ENCODE results near the gene HSP90AB1. TPM values are rescaled to one million over a fixed set of nuclear protein-coding genes. Genes with fewer than 3 reads are reported as not detected.
A peak's percentile ranks its signal among the peaks of the same experiment; 100 is the strongest.

HSP90AB1 gene
- total RNA-seq, 1 experiment from 2014 or later = 1,986 TPM

DNA sequence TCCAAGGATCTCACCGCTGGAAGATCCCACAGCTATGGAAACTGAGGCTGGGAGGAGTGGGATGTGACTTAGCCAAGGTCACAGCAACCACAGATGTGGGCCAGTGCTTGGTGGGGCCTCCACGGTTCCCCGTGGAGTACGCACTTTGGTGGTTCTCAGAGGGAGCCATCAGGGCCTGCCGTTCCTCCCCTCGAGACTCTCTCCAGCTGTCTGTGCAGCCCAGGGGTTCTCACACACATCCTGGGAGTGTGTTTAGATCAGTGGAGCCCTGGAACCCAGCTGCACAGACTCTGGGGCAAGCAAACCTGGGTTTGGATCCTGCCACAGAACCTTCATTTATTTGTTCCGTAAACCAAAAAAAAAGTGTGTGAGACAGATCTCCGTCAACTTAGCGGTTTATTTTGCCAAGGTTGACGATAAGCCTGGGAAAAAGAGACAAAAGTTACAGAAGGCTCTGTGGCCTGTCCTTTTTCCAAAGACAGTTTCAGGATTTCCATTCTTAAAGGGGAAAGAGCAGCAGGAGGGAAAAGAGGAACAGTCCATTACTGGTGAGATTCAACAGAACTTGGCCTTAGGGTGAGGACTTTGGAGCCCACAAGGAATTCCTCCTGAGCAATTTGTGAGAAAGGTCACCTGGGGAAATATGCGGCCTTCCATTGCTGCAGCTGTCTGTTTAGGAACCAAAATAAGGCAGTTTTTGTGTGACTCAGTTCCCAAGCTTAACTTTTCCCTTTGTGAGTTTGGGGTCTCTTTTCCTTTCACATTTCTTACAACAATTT is 43.7 kb upstream of the HSP90AB1 start:
- no peaks in the 10 kb centered on the region; a peak in 1 of 7 replicates for H3K36me3 Mint-ChIP-seq (ENCODE audit: insufficient read depth in 1 of 3, low read depth in 3 of 3)
- no peak overlapping the region for H3K56ac ChIP-seq (ENCODE audit: insufficient read length, low read depth, low read length)
- H3K14ac ChIP-seq (ENCODE audit: insufficient read depth, low read length) = peak overlapping the region; percentile 94
- peaks cover 22% of the 10 kb centered on the region for H3K4me1 ChIP-seq (ENCODE audit: insufficient read depth, low read length)
- peaks cover 59 to 64% of the 10 kb centered on the region in 2 experiments for H3K4me1 Mint-ChIP-seq
- peak overlapping the region; percentile 97 to 100 (median 99) for H3K27ac Mint-ChIP-seq
- H2BK15ac ChIP-seq (ENCODE audit: low read depth, low read length) = no peak overlapping the region
- no peak overlapping the region for H2AFZ ChIP-seq (ENCODE audit: low read length)
- H4K91ac ChIP-seq (ENCODE audit: insufficient read length, low read depth, low read length) = peak overlapping the region; percentile 35
- no peak overlapping the region for H2BK20ac ChIP-seq (ENCODE audit: low read depth, low read length, poor library complexity, severe bottlenecking)
- WGBS (ENCODE audit: extremely low coverage, insufficient read length, low lambda C conversion rate) = no CpG with 5 or more reads among the region's 11 CpGs
- no peak overlapping the region for H2AK5ac ChIP-seq (ENCODE audit: insufficient read length, low read length)
- no peaks in the 10 kb centered on the region for H3K27me3 Mint-ChIP-seq (ENCODE audit: low read depth)
- peak overlapping the region; percentile 74 for H3K27ac ChIP-seq (ENCODE audit: insufficient read length, low read depth, low read length)
- TF ChIP-seq, protein P1, sequence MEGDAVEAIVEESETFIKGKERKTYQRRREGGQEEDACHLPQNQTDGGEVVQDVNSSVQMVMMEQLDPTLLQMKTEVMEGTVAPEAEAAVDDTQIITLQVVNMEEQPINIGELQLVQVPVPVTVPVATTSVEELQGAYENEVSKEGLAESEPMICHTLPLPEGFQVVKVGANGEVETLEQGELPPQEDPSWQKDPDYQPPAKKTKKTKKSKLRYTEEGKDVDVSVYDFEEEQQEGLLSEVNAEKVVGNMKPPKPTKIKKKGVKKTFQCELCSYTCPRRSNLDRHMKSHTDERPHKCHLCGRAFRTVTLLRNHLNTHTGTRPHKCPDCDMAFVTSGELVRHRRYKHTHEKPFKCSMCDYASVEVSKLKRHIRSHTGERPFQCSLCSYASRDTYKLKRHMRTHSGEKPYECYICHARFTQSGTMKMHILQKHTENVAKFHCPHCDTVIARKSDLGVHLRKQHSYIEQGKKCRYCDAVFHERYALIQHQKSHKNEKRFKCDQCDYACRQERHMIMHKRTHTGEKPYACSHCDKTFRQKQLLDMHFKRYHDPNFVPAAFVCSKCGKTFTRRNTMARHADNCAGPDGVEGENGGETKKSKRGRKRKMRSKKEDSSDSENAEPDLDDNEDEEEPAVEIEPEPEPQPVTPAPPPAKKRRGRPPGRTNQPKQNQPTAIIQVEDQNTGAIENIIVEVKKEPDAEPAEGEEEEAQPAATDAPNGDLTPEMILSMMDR (conservative IDR thresholded peaks at IDR 0.05) = no peak
- H2BK12ac ChIP-seq (ENCODE audit: insufficient read length, low read depth, low read length) = peak overlapping the region; percentile 64
- peak overlapping the region; percentile 43 to 55; a peak in 3 of 5 replicates for H3K4me3 Mint-ChIP-seq
- H3K23me2 ChIP-seq (ENCODE audit: insufficient read length, low read depth, low read length, poor library complexity, severe bottlenecking) = no peaks in the 10 kb centered on the region
- no peak overlapping the region for H3K23ac ChIP-seq (ENCODE audit: insufficient read length, low read depth, low read length)
- no peak overlapping the region for H3K9ac ChIP-seq (ENCODE audit: extremely low read depth, insufficient read length, low read length)
- H3K9me3 Mint-ChIP-seq = no peaks in the 10 kb centered on the region
- H3K18ac ChIP-seq (ENCODE audit: insufficient read length, low read depth, low read length) = peak overlapping the region; percentile 96
- H4K5ac ChIP-seq (ENCODE audit: insufficient read length, low read depth, low read length) = peak overlapping the region; percentile 5
- no peaks in the 10 kb centered on the region for H3K79me2 ChIP-seq (ENCODE audit: insufficient read depth, low read length)
- H2BK120ac ChIP-seq (ENCODE audit: low read depth, low read length, poor library complexity, severe bottlenecking) = no peak overlapping the region
- no peak overlapping the region for H3T11ph ChIP-seq (ENCODE audit: low read length)
- H3K4me2 ChIP-seq (ENCODE audit: insufficient read depth, insufficient read length, low read length) = peak overlapping the region; percentile 5
- peak overlapping the region; percentile 3 for H2BK5ac ChIP-seq (ENCODE audit: insufficient read length, low read length)
- H3K9me3 ChIP-seq (ENCODE audit: control insufficient read depth, low read depth, low read length) = no peaks in the 10 kb centered on the region
- H3K4ac ChIP-seq (ENCODE audit: low read depth, low read length) = peak overlapping the region; percentile 0; the same call in 1 of the 2 replicates
- no peaks in the 10 kb centered on the region for H3K79me1 ChIP-seq (ENCODE audit: insufficient read depth, low read depth, low read length, poor library complexity, severe bottlenecking)
- peaks cover 3% of the 10 kb centered on the region for H4K20me1 ChIP-seq (ENCODE audit: control insufficient read depth, insufficient read depth, insufficient read length)
- H3K27me3 ChIP-seq (ENCODE audit: insufficient read depth, low read length) = no peaks in the 10 kb centered on the region
- no peak for DNase-seq
- H4K8ac ChIP-seq (replicated peaks; ENCODE audit: insufficient read length, low read depth, low read length) = peak overlapping the region; percentile 30
